Fibroblast of skin of scalp (primary cell): ENCODE data around the gene SUPT5H. TPM values are rescaled to one million over a fixed set of nuclear protein-coding genes. Genes with fewer than 3 reads are reported as not detected.

ENCODE experiments used
- DNase-seq: peaks from one replicate; pipeline ENCODE4 v3.0.0-alpha.2; 2013
- polyA plus RNA-seq, 2 experiments: library from polyadenylated mRNA; unstranded; fragments of 120-200 nt; gene quantifications; one replicate each; pipeline ENCODE4 v1.2.1, GENCODE V29; 2013; ENCODE audit not compliant: insufficient read length in 2 of 2

The SUPT5H gene
- polyA plus RNA-seq (2013, experiment 1 of 2; ENCODE audit: insufficient read length) = 99.6 TPM
- polyA plus RNA-seq (2013, experiment 2 of 2; ENCODE audit: insufficient read length) = 112 TPM

GRCh38 chr19:39445196-39446111, at the start of gene SUPT5H:
SUPT5H (plus strand) TSS chr19:39445582; CDS start chr19:39445891, 309 bp downstream.
- peak; percentile 96 for DNase-seq

GRCh38 chr19:39397360-39398296, 47.8 kb upstream of the SUPT5H start:
- DNase-seq = peak; percentile 84

- DNase-seq = peak; percentile 73
These were observed 47.0 kb upstream of the SUPT5H start for GRCh38 chr19:39398297-39398864.

- DNase-seq = no peak
These were observed 45.7 kb upstream of the SUPT5H start for GRCh38 chr19:39399668-39400050.

- DNase-seq = no peak
These were observed 45.3 kb upstream of the SUPT5H start for GRCh38 chr19:39400061-39400460.

GRCh38 chr19:39401070-39401548, 44.3 kb upstream of the SUPT5H start:
- no peak for DNase-seq

- DNase-seq = peak; percentile 45
These were observed 43.6 kb upstream of the SUPT5H start for GRCh38 chr19:39401549-39402345.

- DNase-seq = peak; percentile 92
These were observed 42.8 kb upstream of the SUPT5H start for GRCh38 chr19:39402346-39403300.

- DNase-seq = peak; percentile 100
These were observed 41.8 kb upstream of the SUPT5H start for GRCh38 chr19:39403331-39404312.

GRCh38 chr19:39405261-39405957, 40.0 kb upstream of the SUPT5H start:
- no peak for DNase-seq

GRCh38 chr19:39405958-39406655, 39.3 kb upstream of the SUPT5H start:
- DNase-seq = no peak

- peak; percentile 84 for DNase-seq
These were observed 38.5 kb upstream of the SUPT5H start, which contains the start of gene ZFP36 for GRCh38 chr19:39406656-39407409. ZFP36 (plus strand) TSS chr19:39406847; CDS start chr19:39406905, 58 bp downstream.

GRCh38 chr19:39407410-39407659, 38.0 kb upstream of the SUPT5H start:
- DNase-seq = no peak

- DNase-seq = no peak
These were observed 37.6 kb upstream of the SUPT5H start for GRCh38 chr19:39407660-39408391.

- no peak for DNase-seq
These were observed 36.8 kb upstream of the SUPT5H start for GRCh38 chr19:39408392-39409207.
